HepG2 (cell line): ENCODE measurements around the gene CCN6.

ENCODE experiments used
- CTCF ChIP-seq: sonication (generic); formaldehyde crosslinking; IDR thresholded peaks from 2 replicates; pipeline ENCODE4 v1.5.0; 2020; ENCODE audit warnings: mild to moderate bottlenecking, missing genetic modification reagents, moderate library complexity
- ZNF24 ChIP-seq: fragments of 450-650 bp; IDR thresholded peaks from 2 replicates; pipeline ENCODE4 v1.6.1; 2017; ENCODE audit warnings: antibody characterized with exemption, mild to moderate bottlenecking
- ZNF256 ChIP-seq: sonication (generic); formaldehyde crosslinking; conservative IDR thresholded peaks from 2 replicates; pipeline ENCODE4 v1.4.0; 2020; ENCODE audit warnings: missing genetic modification reagents

GRCh38 chr6:112039431-112039770 is 14.5 kb upstream of the CCN6 start:
- TF ChIP-seq CTCF (CRISPR knock-in tag) (no peak), ZNF24 (no peak), ZNF256 (CRISPR knock-in tag) (no peak)
